Measurements from ENCODE around the gene PDCD5. TPM values are rescaled to one million over a fixed set of nuclear protein-coding genes. Genes with fewer than 3 reads are reported as not detected.

The PDCD5 gene
- total and polyA plus RNA-seq, 2 donors (not counting 3 experiments of a cell fraction or from before 2014, with no cell fraction given) = 51.7 to 154 TPM

GRCh38 chr19:32542477-32543108 is 38.4 kb upstream of the PDCD5 start:
- H3K4me2 ChIP-seq (ENCODE audit: insufficient read depth, low read length) = no peak overlapping the region
- no peaks in the 10 kb centered on the region for H4K20me1 ChIP-seq (replicated peaks; ENCODE audit: control insufficient read depth, extremely low read depth, insufficient read depth, low read length)
- intact Hi-C loops (cut with micrococcal nuclease) (no loop called here), dilution Hi-C loops (cut with MboI; ENCODE audit: extremely low pct_ligation_motif_present, low sequenced_read_pairs) (no loop called here)
- no peaks in the 10 kb centered on the region for H3K79me2 ChIP-seq (ENCODE audit: control insufficient read depth, insufficient read depth, low read length)
- H3K9ac ChIP-seq (replicated peaks; ENCODE audit: extremely low read depth, insufficient read depth, low read length) = no peak overlapping the region
- no peak overlapping the region for H2AFZ ChIP-seq (ENCODE audit: low read depth, low read length)
- no peaks in the 10 kb centered on the region for H3K27me3 ChIP-seq (ENCODE audit: control insufficient read depth in 2 of 2, insufficient read depth in 2 of 2, low read length in 2 of 2)
- no peaks in the 10 kb centered on the region for H3K9me3 ChIP-seq (replicated peaks; ENCODE audit: control insufficient read depth, insufficient read depth, low read length)
- no TSS peak for BruUV-seq (replicated peaks)
- no peaks in the 10 kb centered on the region for H3K4me1 ChIP-seq (ENCODE audit: control insufficient read depth, extremely low read depth, insufficient read depth, low read length)
- DNase-seq (ENCODE audit: low read depth, low spot score) = no peak
- ChIA-PET POLR2A (no interaction called here), CTCF (no interaction called here)
- no peaks in the 10 kb centered on the region for H3K36me3 ChIP-seq (ENCODE audit: control insufficient read depth in 2 of 2, extremely low read depth in 1 of 2, insufficient read depth in 2 of 2, low read length in 2 of 2)
- no peak for FAIRE-seq
- H3K9me1 ChIP-seq (replicated peaks; ENCODE audit: control insufficient read depth, extremely low read depth, insufficient read depth, low read length) = no peaks in the 10 kb centered on the region
- H3K27ac ChIP-seq (ENCODE audit: insufficient read depth, low read depth, low read length) = no peak overlapping the region
- no peak overlapping the region for H3K4me3 ChIP-seq (replicated peaks in 1 of 3; ENCODE audit: insufficient read depth in 1 of 3, low read depth in 1 of 3, low read length in 3 of 3)
- TF ChIP-seq POLR2AphosphoS5 (IDR thresholded peaks at IDR 0.05; ENCODE audit: insufficient read depth, low read depth, low read length) (no peak), FOS (IDR thresholded peaks at IDR 0.05; ENCODE audit: borderline replicate concordance, insufficient read depth, low read length) (no peak), POLR2A (IDR thresholded peaks at IDR 0.05; ENCODE audit: low read depth, low read length) (no peak), GATA2 (IDR thresholded peaks at IDR 0.05; ENCODE audit: insufficient read depth, insufficient read length, low read depth, low read length) (no peak), EZH2 (IDR thresholded peaks at IDR 0.05; ENCODE audit: borderline replicate concordance, low read depth, low read length, severe bottlenecking) (no peak), MYC (IDR thresholded peaks at IDR 0.05; ENCODE audit: low read depth, low read length) (no peak), CTCF (IDR thresholded peaks at IDR 0.05; ENCODE audit: extremely low read depth in 1 of 2, insufficient read depth in 1 of 2, low read depth in 1 of 2, low read length in 2 of 2) (no peak), MAX (IDR thresholded peaks at IDR 0.05; ENCODE audit: insufficient read depth, insufficient read length) (no peak), JUN (IDR thresholded peaks at IDR 0.05; ENCODE audit: borderline replicate concordance, insufficient read depth, insufficient read length, low read depth) (no peak)
